Activated CD8-positive, alpha-beta T cell treated with anti-CD3 and anti-CD28 coated beads, Interleukin-2, amount 10 ng/mL, durations not matched to agents 7 days and 5 days (primary cell): ENCODE results near the gene PRSS56. TPM values are rescaled to one million over a fixed set of nuclear protein-coding genes. Genes with fewer than 3 reads are reported as not detected.

Source experiments
- ATAC-seq: fragments of 150-1000 bp; cut with Tn5 transposase; one replicate; pipeline ENCODE4 v1.10.0; 2021; ENCODE audit warnings: moderate library complexity
- CTCF ChIA-PET: fragments of 350-600 bp; sonication (Branson Sonifier 250); formaldehyde crosslinking; loops from one replicate; lab custom pipeline; 2021; ENCODE audit warnings: antibody characterized with exemption; lab: Charles Lee
- POLR2A ChIA-PET: fragments of 350-600 bp; sonication (Branson Sonifier 250); formaldehyde crosslinking; loops from one replicate; lab custom pipeline; 2021; ENCODE audit warnings: antibody characterized with exemption; lab: Charles Lee
- DNase-seq: peaks from one replicate; pipeline ENCODE4 v3.0.0-alpha.2; 2020
- H3K27ac Mint-ChIP-seq: one replicate; pipeline ENCODE4 v1.8.0; 2021; ENCODE audit warnings: mild to moderate bottlenecking, mixed read lengths
- H3K27me3 Mint-ChIP-seq: one replicate; pipeline ENCODE4 v1.8.0; 2021; ENCODE audit warnings: low read depth, mixed read lengths
- H3K36me3 Mint-ChIP-seq: one replicate; pipeline ENCODE4 v1.8.0; 2021; ENCODE audit warnings: low read depth, mixed read lengths
- H3K4me1 Mint-ChIP-seq: one replicate; pipeline ENCODE4 v1.8.0; 2021; ENCODE audit warnings: low read depth, mixed read lengths
- H3K4me3 Mint-ChIP-seq: one replicate; pipeline ENCODE4 v1.8.0; 2021; ENCODE audit warnings: mild to moderate bottlenecking, mixed read lengths
- H3K9me3 Mint-ChIP-seq: one replicate; pipeline ENCODE4 v1.8.0; 2022; ENCODE audit warnings: mixed read lengths; ENCODE audit not compliant: insufficient read depth
- total RNA-seq, 2 experiments: library from RNA; stranded (reverse); gene quantifications; one replicate each; pipeline ENCODE4 v1.2.3, GENCODE V29; 2021

Gene PRSS56
- total RNA-seq, 2 experiments from 2014 or later, result not detected

GRCh38 chr2:232497348-232497747 is 22.8 kb upstream of the PRSS56 start:
- H3K9me3 Mint-ChIP-seq, result no peaks in the 10 kb centered on the region
- DNase-seq, result no peak
- POLR2A ChIA-PET, result no interaction called here
- H3K27ac Mint-ChIP-seq, result no peak overlapping the region
- peaks cover 19% of the 10 kb centered on the region for H3K27me3 Mint-ChIP-seq
- H3K4me1 Mint-ChIP-seq, result no peaks in the 10 kb centered on the region
- H3K4me3 Mint-ChIP-seq, result no peak overlapping the region
- CTCF ChIA-PET, result no interaction called here
- no peak for ATAC-seq
- no peaks in the 10 kb centered on the region for H3K36me3 Mint-ChIP-seq

GRCh38 chr2:232498452-232498851 is 21.7 kb upstream of the PRSS56 start:
- Mint-ChIP-seq H3K27me3 (peaks cover 20% of the 10 kb centered on the region), H3K9me3 (no peaks in the 10 kb centered on the region), H3K36me3 (no peaks in the 10 kb centered on the region), H3K27ac (no peak overlapping the region), H3K4me3 (no peak overlapping the region), H3K4me1 (peaks cover 2% of the 10 kb centered on the region)
- no peak for DNase-seq
- CTCF ChIA-PET, result no interaction called here
- POLR2A ChIA-PET, result no interaction called here
- ATAC-seq, result no peak

GRCh38 chr2:232501331-232501771 is 18.8 kb upstream of the PRSS56 start:
- no peak overlapping the region for H3K4me3 Mint-ChIP-seq
- H3K27ac Mint-ChIP-seq, result no peak overlapping the region
- no peaks in the 10 kb centered on the region for H3K9me3 Mint-ChIP-seq
- peaks cover 42% of the 10 kb centered on the region for H3K27me3 Mint-ChIP-seq
- no peaks in the 10 kb centered on the region for H3K36me3 Mint-ChIP-seq
- no peak for DNase-seq
- H3K4me1 Mint-ChIP-seq, result peaks cover 2% of the 10 kb centered on the region
- ATAC-seq, result no peak
- CTCF ChIA-PET, result no interaction called here
- POLR2A ChIA-PET, result no interaction called here

- H3K27me3 Mint-ChIP-seq, result peaks cover 42% of the 10 kb centered on the region
- ATAC-seq (no peak), DNase-seq (no peak)
- no peak overlapping the region for H3K27ac Mint-ChIP-seq
- no peaks in the 10 kb centered on the region for H3K36me3 Mint-ChIP-seq
- H3K4me1 Mint-ChIP-seq, result peaks cover 2% of the 10 kb centered on the region
- CTCF ChIA-PET, result no interaction called here
- POLR2A ChIA-PET, result no interaction called here
- H3K9me3 Mint-ChIP-seq, result no peaks in the 10 kb centered on the region
- no peak overlapping the region for H3K4me3 Mint-ChIP-seq
Measured at GRCh38 chr2:232501794-232502390, 18.3 kb upstream of the PRSS56 start.

GRCh38 chr2:232502511-232502910 is 17.7 kb upstream of the PRSS56 start:
- H3K36me3 Mint-ChIP-seq, result no peaks in the 10 kb centered on the region
- ChIA-PET CTCF (no interaction called here), POLR2A (no interaction called here)
- H3K4me1 Mint-ChIP-seq, result peaks cover 2% of the 10 kb centered on the region
- H3K9me3 Mint-ChIP-seq, result no peaks in the 10 kb centered on the region
- no peak overlapping the region for H3K27ac Mint-ChIP-seq
- H3K27me3 Mint-ChIP-seq, result peaks cover 42% of the 10 kb centered on the region
- peak overlapping the region; percentile 40 for H3K4me3 Mint-ChIP-seq
- no peak for DNase-seq
- no peak for ATAC-seq

GRCh38 chr2:232502911-232503808 is 17.0 kb upstream of the PRSS56 start:
- peaks cover 42% of the 10 kb centered on the region for H3K27me3 Mint-ChIP-seq
- DNase-seq, result no peak
- H3K9me3 Mint-ChIP-seq, result no peaks in the 10 kb centered on the region
- ATAC-seq, result no peak
- ChIA-PET CTCF (no interaction called here), POLR2A (interaction anchor here (0.6 kb wide), 1 partner anchor 32 kb away, joined by 3 read pairs; no protein-coding TSS in a partner anchor)
- peak overlapping the region; percentile 18 for H3K4me3 Mint-ChIP-seq
- no peaks in the 10 kb centered on the region for H3K36me3 Mint-ChIP-seq
- no peak overlapping the region for H3K27ac Mint-ChIP-seq
- H3K4me1 Mint-ChIP-seq, result peaks cover 2% of the 10 kb centered on the region

- H3K27ac Mint-ChIP-seq, result no peak overlapping the region
- CTCF ChIA-PET, result no interaction called here
- DNase-seq (no peak), ATAC-seq (no peak)
- H3K4me3 Mint-ChIP-seq, result no peak overlapping the region
- no peaks in the 10 kb centered on the region for H3K9me3 Mint-ChIP-seq
- peaks cover 40% of the 10 kb centered on the region for H3K27me3 Mint-ChIP-seq
- POLR2A ChIA-PET, result interaction anchor here (0.6 kb wide), 1 partner anchor 33 kb away, joined by 3 read pairs; no protein-coding TSS in a partner anchor
- peaks cover 2% of the 10 kb centered on the region for H3K4me1 Mint-ChIP-seq
- H3K36me3 Mint-ChIP-seq, result no peaks in the 10 kb centered on the region
Measured at GRCh38 chr2:232503809-232504323, 16.3 kb upstream of the PRSS56 start.

GRCh38 chr2:232504438-232504837 is 15.8 kb upstream of the PRSS56 start:
- POLR2A ChIA-PET, result no interaction called here
- Mint-ChIP-seq H3K4me1 (peaks cover 2% of the 10 kb centered on the region), H3K4me3 (no peak overlapping the region), H3K36me3 (no peaks in the 10 kb centered on the region), H3K27me3 (peaks cover 38% of the 10 kb centered on the region), H3K9me3 (no peaks in the 10 kb centered on the region), H3K27ac (no peak overlapping the region)
- DNase-seq (no peak), ATAC-seq (no peak)
- CTCF ChIA-PET, result no interaction called here

GRCh38 chr2:232505856-232506255 is 14.3 kb upstream of the PRSS56 start:
- no peak overlapping the region for H3K4me3 Mint-ChIP-seq
- H3K27me3 Mint-ChIP-seq, result peaks cover 40% of the 10 kb centered on the region
- no peak for DNase-seq
- H3K4me1 Mint-ChIP-seq, result peaks cover 2% of the 10 kb centered on the region
- no peak for ATAC-seq
- no peaks in the 10 kb centered on the region for H3K9me3 Mint-ChIP-seq
- ChIA-PET CTCF (no interaction called here), POLR2A (no interaction called here)
- H3K27ac Mint-ChIP-seq, result no peak overlapping the region
- no peaks in the 10 kb centered on the region for H3K36me3 Mint-ChIP-seq

GRCh38 chr2:232506709-232507108 is 13.5 kb upstream of the PRSS56 start:
- ATAC-seq, result no peak
- H3K9me3 Mint-ChIP-seq, result no peaks in the 10 kb centered on the region
- H3K27ac Mint-ChIP-seq, result no peak overlapping the region
- peaks cover 2% of the 10 kb centered on the region for H3K4me1 Mint-ChIP-seq
- H3K36me3 Mint-ChIP-seq, result no peaks in the 10 kb centered on the region
- DNase-seq, result no peak
- no peak overlapping the region for H3K4me3 Mint-ChIP-seq
- POLR2A ChIA-PET, result no interaction called here
- CTCF ChIA-PET, result no interaction called here
- H3K27me3 Mint-ChIP-seq, result peaks cover 37% of the 10 kb centered on the region

GRCh38 chr2:232508251-232508650 is 11.9 kb upstream of the PRSS56 start:
- POLR2A ChIA-PET, result no interaction called here

GRCh38 chr2:232511336-232511890 is 8.8 kb upstream of the PRSS56 start:
- Mint-ChIP-seq H3K4me3 (no peak overlapping the region), H3K27ac (no peak overlapping the region), H3K27me3 (peaks cover 2% of the 10 kb centered on the region), H3K36me3 (no peaks in the 10 kb centered on the region), H3K4me1 (no peaks in the 10 kb centered on the region), H3K9me3 (no peaks in the 10 kb centered on the region)
- ATAC-seq (no peak), DNase-seq (no peak)
- ChIA-PET CTCF (no interaction called here), POLR2A (no interaction called here)

More at GRCh38 chr2:232508251-232508650, 11.9 kb upstream of the PRSS56 start:
- Mint-ChIP-seq H3K27ac (no peak overlapping the region), H3K4me3 (no peak overlapping the region), H3K4me1 (no peaks in the 10 kb centered on the region), H3K36me3 (no peaks in the 10 kb centered on the region), H3K9me3 (no peaks in the 10 kb centered on the region), H3K27me3 (peaks cover 27% of the 10 kb centered on the region)
- CTCF ChIA-PET, result no interaction called here
- DNase-seq, result no peak
- no peak for ATAC-seq
